A673 (cell line): ENCODE measurements around the gene FAM120B. TPM values are rescaled to one million over a fixed set of nuclear protein-coding genes. Genes with fewer than 3 reads are reported as not detected.

ENCODE experiments used
- BruUV-seq: library from RNA; stranded (reverse); fragments of 400-500 nt; replicated peaks from 2 replicates; lab custom pipeline; 2021; lab: Mats Ljungman, UMichigan
- CTCF ChIA-PET: fragments of 300-600 bp; sonication (Branson Sonifier 250); formaldehyde crosslinking; loops from one replicate; lab custom pipeline; 2022; ENCODE audit warnings: antibody characterized with exemption; lab: Charles Lee
- POLR2A ChIA-PET: fragments of 300-600 bp; sonication (Branson Sonifier 250); formaldehyde crosslinking; loops from one replicate; lab custom pipeline; 2022; ENCODE audit warnings: antibody characterized with exemption; ENCODE audit not compliant: low non-redundant PET; lab: Charles Lee
- DNase-seq: peaks from one replicate; pipeline ENCODE4 v3.0.0-alpha.2; 2015; ENCODE audit warnings: low spot score
- H3K27ac ChIP-seq: fragments of 200-600 bp; sonication (generic); 2 replicates; pipeline ENCODE4 v1.5.1; 2016; ENCODE audit warnings: mixed run types, low read depth, mild to moderate bottlenecking, mixed read lengths, antibody characterized with exemption, low read length; ENCODE audit not compliant: poor library complexity, severe bottlenecking
- H3K27me3 ChIP-seq: fragments of 200-600 bp; sonication (generic); replicated peaks from 2 replicates; pipeline ENCODE4 v1.6.1; 2017; ENCODE audit warnings: mixed run types, low read depth, mild to moderate bottlenecking, mixed read lengths, antibody characterized with exemption, low read length; ENCODE audit not compliant: insufficient read depth, poor library complexity
- H3K36me3 ChIP-seq: fragments of 200-600 bp; sonication (generic); 2 replicates; pipeline ENCODE4 v1.6.1; 2016; ENCODE audit warnings: mixed run types, mild to moderate bottlenecking, mixed read lengths, antibody characterized with exemption, low read length; ENCODE audit not compliant: insufficient read depth, poor library complexity, severe bottlenecking
- H3K4me1 ChIP-seq: fragments of 200-600 bp; sonication (generic); 2 replicates; pipeline ENCODE4 v1.6.1; 2017; ENCODE audit warnings: mixed run types, mild to moderate bottlenecking, mixed read lengths, antibody characterized with exemption, low read length; ENCODE audit not compliant: insufficient read depth, poor library complexity, severe bottlenecking
- H3K4me3 ChIP-seq: fragments of 200-600 bp; sonication (generic); 2 replicates; pipeline ENCODE4 v1.5.1; 2016; ENCODE audit warnings: low read depth, mixed run types, mild to moderate bottlenecking, mixed read lengths, low read length; ENCODE audit not compliant: poor library complexity, severe bottlenecking
- H3K9me3 ChIP-seq: fragments of 200-600 bp; sonication (generic); 2 replicates; pipeline ENCODE4 v1.6.1; 2016; ENCODE audit warnings: mixed run types, low read depth, mild to moderate bottlenecking, mixed read lengths, antibody characterized with exemption, low read length; ENCODE audit not compliant: poor library complexity, severe bottlenecking
- EZH2 ChIP-seq: fragments of 200-600 bp; sonication (generic); IDR thresholded peaks from 2 replicates; pipeline ENCODE4 v1.6.1; 2017; ENCODE audit warnings: borderline replicate concordance, low read depth, mild to moderate bottlenecking, mixed read lengths, antibody characterized with exemption, low read length; ENCODE audit not compliant: poor library complexity, severe bottlenecking
- intact Hi-C: fragments of 100-400 bp; cut with micrococcal nuclease; formaldehyde crosslinking; loops from one replicate; pipeline ENCODE4 v1.10.0; 2022; ENCODE audit not compliant: unreplicated experiment
- total RNA-seq: library from RNA; stranded (reverse); gene quantifications from 2 replicates; pipeline ENCODE4 v1.2.3, GENCODE V29; 2021
- TF ChIP-seq, protein P1 (sequence below): fragments of 300-800, 200-600 bp; sonication (generic); conservative IDR thresholded peaks from 2 replicates; pipeline ENCODE4 v1.5.1; 2017; ENCODE audit warnings: low read depth, mild to moderate bottlenecking, antibody characterized with exemption, low read length, moderate library complexity, mixed read lengths

The FAM120B gene
- total RNA-seq, 1 experiment from 2014 or later: 31.6 TPM

DNA sequence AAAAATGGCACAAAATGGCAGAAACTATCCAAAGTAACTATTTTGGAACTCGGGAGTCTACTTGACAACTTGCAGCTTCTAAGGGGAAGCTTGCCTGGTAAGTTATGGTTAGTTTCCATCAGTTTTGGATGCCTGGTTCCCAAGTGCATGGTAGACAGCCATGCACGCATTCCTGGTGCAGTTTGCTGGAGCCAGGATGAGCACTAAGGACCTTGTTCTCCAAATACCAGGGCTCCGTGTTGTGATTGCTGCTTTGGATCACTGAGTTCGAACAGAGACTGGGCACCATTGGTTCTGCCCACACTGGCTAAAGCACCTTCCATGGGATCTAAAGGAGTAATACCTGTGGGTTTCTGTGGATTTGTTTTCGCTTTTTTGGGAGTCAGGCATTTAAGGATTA is 103.7 kb downstream of the FAM120B start:
- BruUV-seq: no TSS peak
- no peak for TF ChIP-seq EZH2
- TF ChIP-seq, protein P1, sequence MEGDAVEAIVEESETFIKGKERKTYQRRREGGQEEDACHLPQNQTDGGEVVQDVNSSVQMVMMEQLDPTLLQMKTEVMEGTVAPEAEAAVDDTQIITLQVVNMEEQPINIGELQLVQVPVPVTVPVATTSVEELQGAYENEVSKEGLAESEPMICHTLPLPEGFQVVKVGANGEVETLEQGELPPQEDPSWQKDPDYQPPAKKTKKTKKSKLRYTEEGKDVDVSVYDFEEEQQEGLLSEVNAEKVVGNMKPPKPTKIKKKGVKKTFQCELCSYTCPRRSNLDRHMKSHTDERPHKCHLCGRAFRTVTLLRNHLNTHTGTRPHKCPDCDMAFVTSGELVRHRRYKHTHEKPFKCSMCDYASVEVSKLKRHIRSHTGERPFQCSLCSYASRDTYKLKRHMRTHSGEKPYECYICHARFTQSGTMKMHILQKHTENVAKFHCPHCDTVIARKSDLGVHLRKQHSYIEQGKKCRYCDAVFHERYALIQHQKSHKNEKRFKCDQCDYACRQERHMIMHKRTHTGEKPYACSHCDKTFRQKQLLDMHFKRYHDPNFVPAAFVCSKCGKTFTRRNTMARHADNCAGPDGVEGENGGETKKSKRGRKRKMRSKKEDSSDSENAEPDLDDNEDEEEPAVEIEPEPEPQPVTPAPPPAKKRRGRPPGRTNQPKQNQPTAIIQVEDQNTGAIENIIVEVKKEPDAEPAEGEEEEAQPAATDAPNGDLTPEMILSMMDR: no peak
- Histone ChIP-seq H3K4me1 (no peaks in the 10 kb centered on the region), H3K4me3 (no peak overlapping the region), H3K27me3 (no peaks in the 10 kb centered on the region), H3K9me3 (no peaks in the 10 kb centered on the region), H3K36me3 (peaks cover 13% of the 10 kb centered on the region), H3K27ac (no peak overlapping the region)
- DNase-seq: no peak
- ChIA-PET POLR2A (no interaction called here), CTCF (no interaction called here)
- intact Hi-C loops: no loop called here

DNA sequence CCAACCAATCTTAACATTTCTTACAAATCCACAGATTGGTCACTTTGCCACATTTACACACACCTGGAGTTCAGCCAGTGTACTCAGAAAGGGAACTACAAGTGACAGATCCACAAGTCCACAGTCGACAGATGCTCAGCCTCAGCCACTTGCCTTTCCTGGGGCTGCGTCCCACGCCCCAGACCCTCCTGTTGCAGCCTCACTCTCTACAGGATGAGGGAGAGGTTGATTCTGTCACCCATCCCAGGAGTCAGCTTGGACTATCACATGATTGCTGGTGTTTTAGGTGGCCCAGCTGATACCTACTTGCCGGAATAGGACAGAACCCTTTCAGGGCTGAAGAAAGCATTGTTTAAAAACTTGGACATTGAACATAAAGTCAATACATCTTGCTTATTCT is 108.8 kb downstream of the FAM120B start:
- Histone ChIP-seq H3K27me3 (no peaks in the 10 kb centered on the region), H3K9me3 (no peaks in the 10 kb centered on the region), H3K4me3 (no peak overlapping the region), H3K4me1 (no peaks in the 10 kb centered on the region), H3K27ac (no peak overlapping the region), H3K36me3 (no peaks in the 10 kb centered on the region)
- TF ChIP-seq EZH2: no peak
- TF ChIP-seq, protein P1: no peak
- BruUV-seq: no TSS peak
- ChIA-PET CTCF (no interaction called here), POLR2A (no interaction called here)
- DNase-seq: no peak
- intact Hi-C loops: no loop called here

DNA sequence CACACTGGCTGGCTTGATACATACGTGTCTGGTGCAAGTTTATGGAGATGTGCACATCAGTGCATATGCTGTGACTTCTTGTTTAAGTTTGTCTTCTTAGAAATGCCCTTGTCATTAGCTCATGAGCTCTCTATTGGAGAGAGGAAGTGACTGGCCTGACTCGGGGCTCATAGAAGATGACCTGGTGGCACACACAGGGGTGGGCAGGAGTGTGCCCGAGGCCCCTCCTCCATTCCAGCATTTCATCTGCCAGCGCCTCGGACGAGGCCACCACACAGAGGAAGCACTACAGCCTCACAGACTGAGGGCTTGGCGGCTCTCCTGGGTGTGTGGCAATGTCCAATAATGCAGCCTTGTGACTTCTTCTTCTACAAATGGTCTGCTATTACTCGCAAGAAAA is 109.7 kb downstream of the FAM120B start:
- intact Hi-C loops: no loop called here
- ChIA-PET CTCF (no interaction called here), POLR2A (no interaction called here)
- no peak for DNase-seq
- H3K27me3 ChIP-seq: no peaks in the 10 kb centered on the region
- H3K36me3 ChIP-seq: no peaks in the 10 kb centered on the region
- H3K9me3 ChIP-seq: no peaks in the 10 kb centered on the region
- no peak overlapping the region for H3K4me3 ChIP-seq
- H3K4me1 ChIP-seq: no peaks in the 10 kb centered on the region
- no peak for TF ChIP-seq EZH2
- TF ChIP-seq, protein P1: no peak
- no TSS peak for BruUV-seq
- no peak overlapping the region for H3K27ac ChIP-seq
